ENCODE measurements around the gene RESP18. TPM values are rescaled to one million over a fixed set of nuclear protein-coding genes. Genes with fewer than 3 reads are reported as not detected.

Gene RESP18
- total RNA-seq, result not detected
- long read RNA-seq, result 0 reads

DNA sequence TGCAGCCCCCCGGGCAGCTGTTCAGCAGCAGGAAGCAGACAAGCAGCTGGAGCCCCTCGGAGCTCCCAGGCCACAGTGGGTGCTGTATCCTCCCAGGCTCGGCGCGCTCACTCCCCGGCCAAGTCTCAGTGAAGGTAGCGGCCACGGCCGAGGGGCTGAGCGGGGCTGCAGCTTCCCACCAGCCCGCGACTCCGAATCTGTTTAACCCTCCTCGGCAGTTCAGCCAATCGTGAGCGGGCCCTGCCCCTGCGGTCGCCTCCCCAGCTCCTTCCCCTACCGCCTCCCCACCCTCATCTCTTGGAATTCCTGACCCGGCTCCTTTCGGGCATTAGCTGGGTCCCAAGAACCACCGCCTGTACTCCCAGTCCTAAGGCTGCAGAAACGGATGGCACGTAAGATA, at the start of gene RESP18:
RESP18 (minus strand) TSS at position 203 of the 400 bp plus-strand sequence.
- DNase-seq (no peak), ATAC-seq (no peak)
- intact Hi-C loops (cut with DNase I), result no loop called here

DNA sequence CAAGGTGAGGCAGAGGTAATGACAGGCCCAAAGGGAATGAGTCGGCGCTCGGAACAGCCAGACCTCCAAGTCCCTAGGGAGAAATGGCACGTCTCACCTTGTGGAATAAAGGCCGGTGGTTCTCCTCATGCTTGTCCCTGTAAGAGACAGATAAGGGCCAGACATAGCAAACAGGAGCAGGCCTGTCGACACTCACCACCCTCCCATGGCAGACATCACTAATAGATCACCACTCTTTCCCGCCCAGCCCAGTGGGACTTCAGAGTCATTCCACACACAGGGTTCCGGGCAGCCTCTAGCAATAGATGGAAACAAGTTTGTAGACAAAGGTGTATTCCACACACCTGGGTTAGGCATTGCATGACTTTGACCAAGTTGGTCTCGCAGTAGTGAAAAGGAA, 48.9 kb upstream of the RESP18 start:
- ATAC-seq, result no peak
- intact Hi-C loops (cut with DNase I), result no loop called here
- no peak for DNase-seq

DNA sequence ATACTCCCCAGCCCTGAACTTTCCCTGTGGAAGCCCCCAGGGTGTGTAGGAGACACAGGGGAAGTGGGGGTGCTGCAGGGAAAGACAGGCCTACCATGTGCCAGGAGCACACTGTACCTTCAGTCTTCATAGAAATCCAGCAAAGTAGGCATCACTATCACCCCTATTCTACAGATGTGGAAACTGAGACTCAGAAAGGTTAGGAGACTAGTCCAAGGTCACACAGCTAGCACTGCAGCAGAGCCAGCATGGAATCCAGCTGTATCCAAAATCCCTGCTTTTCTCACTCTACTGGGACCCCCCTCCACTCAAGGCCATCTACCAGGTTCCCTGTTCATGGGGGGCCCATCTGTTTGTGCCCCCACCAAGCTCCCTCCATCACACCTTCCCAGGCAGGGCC, 48.4 kb upstream of the RESP18 start:
- intact Hi-C loops (cut with DNase I), result no loop called here
- DNase-seq (no peak), ATAC-seq (no peak)

- intact Hi-C loops (cut with DNase I), result no loop called here
- ATAC-seq (peak in 1 of 2 donors; percentile 17), DNase-seq (no peak)
Measured at GRCh38 chr2:219378163-219378851, 45.8 kb upstream of the RESP18 start.

- peak; percentile 74 to 76 for ATAC-seq
- peak; percentile 57 for DNase-seq
- intact Hi-C loops (cut with DNase I), result no loop called here
Measured at GRCh38 chr2:219369447-219369861, 36.9 kb upstream of the RESP18 start.

GRCh38 chr2:219368690-219369191, 36.2 kb upstream of the RESP18 start:
- DNase-seq (peak; percentile 35), ATAC-seq (peak; percentile 92 to 96)
- intact Hi-C loops (cut with DNase I), result no loop called here

GRCh38 chr2:219362524-219363164, 30.1 kb upstream of the RESP18 start:
- intact Hi-C loops (cut with DNase I), result no loop called here
- peak; percentile 64 to 93 for ATAC-seq
- peak; percentile 60 for DNase-seq

DNA sequence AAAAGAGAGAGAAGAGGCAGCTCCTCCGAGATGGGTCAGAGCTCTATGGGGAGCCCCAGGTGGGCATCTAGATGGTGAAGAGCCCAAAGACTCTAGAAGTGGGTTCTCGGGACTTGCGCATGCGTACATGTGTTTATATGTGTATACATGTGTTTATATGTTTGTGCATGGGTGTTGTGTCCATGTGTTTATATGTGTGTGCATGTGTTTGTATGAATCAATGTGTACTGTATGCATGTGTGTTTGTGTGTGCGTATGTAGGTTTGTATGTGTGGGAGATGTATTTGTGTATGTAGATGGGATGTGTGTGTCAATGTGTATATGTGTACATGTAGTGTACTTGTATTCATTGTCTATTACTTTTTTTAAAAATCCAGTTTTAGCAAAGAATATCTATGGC, 29.5 kb upstream of the RESP18 start:
- intact Hi-C loops (cut with DNase I), result no loop called here
- no peak for DNase-seq
- no peak for ATAC-seq

DNA sequence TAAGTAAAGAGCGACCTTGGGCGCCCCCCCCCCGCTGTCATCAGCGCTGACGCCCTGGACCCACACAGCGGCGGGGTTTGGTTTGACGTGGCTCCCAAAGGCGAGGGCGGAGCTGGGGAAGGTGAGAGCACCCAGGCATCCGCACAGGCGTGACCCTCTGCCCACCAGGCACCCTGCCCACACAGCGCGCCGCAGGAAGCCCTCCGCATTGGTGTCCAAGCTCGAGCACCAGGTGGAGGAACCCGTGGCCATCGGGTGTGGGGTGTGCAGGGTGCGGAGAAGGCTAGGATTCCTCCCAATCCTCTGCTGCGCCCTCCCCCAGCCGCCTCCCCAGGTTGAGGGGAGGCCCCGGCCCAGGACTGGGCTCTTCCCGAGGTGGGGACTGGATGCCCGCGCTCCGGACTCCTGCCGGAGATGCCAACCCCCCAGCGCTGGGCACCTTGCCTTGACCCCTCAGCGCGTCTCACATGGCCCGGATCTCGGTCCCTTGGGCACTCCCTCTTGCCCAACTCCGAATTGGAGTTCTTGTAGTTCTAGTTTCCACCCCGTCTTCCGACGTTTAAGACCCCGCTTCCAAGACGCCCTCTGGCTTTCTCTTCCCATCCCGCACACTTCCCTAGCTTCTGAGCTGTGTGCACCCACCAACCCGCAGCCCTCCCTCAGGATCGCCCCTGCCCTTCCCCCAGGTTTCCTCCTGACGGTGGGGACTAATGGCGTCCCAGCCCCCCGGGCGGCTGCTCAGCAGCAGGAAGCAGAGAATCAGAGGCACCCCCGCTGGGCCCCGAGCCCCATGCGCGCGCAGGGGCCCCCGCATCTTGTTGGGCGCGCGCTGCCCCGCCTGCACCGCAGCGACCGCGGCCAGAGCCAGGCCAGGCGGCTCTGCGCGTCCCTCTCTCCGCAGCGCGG, 25.9 kb upstream of the RESP18 start:
- intact Hi-C loops (cut with DNase I), result no loop called here
- ATAC-seq, result peak; percentile 25 to 39
- DNase-seq, result no peak

- intact Hi-C loops (cut with DNase I), result no loop called here
- ATAC-seq (peak in 1 of 2 donors; percentile 18), DNase-seq (no peak)
Measured at GRCh38 chr2:219356834-219357233, 24.3 kb upstream of the RESP18 start.

GRCh38 chr2:219354582-219354981, 22.0 kb upstream of the RESP18 start:
- ATAC-seq (no peak), DNase-seq (no peak)
- intact Hi-C loops (cut with DNase I), result no loop called here

- no peak for DNase-seq
- intact Hi-C loops (cut with DNase I), result no loop called here
- ATAC-seq, result no peak
Measured at GRCh38 chr2:219353129-219353528, 20.6 kb upstream of the RESP18 start.

DNA sequence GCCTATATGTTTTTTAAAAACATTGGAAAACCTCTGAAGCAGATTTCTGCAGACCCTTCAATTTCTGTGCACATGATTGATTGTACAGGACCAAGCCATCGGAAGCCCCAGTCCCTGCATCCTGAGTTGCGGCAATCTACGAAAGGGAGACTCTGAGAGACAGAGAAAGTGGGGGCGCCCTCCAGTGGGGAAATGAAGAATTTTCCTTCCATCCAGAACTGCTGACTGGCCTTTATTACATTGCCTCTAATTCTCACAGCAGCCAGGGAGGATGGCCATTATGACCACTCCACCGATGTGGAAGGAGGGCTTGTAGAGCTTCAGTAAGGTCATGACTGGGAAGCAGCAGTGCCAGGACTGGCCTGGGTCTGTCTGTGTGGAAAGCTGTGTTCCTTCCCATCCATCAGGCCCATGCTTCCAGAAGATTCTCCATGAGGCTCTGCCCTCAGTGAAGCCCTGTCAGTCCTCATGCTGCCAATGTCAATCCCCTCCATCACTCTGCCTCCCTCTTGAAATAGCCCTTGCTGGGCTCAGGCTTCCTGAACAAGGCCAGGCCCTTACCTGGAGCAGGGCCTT, 20.0 kb upstream of the RESP18 start:
- ATAC-seq (no peak), DNase-seq (peak; percentile 45)
- intact Hi-C loops (cut with DNase I), result no loop called here

GRCh38 chr2:219350710-219351221, 18.2 kb upstream of the RESP18 start:
- ATAC-seq (no peak), DNase-seq (no peak)
- intact Hi-C loops (cut with DNase I), result no loop called here

DNA sequence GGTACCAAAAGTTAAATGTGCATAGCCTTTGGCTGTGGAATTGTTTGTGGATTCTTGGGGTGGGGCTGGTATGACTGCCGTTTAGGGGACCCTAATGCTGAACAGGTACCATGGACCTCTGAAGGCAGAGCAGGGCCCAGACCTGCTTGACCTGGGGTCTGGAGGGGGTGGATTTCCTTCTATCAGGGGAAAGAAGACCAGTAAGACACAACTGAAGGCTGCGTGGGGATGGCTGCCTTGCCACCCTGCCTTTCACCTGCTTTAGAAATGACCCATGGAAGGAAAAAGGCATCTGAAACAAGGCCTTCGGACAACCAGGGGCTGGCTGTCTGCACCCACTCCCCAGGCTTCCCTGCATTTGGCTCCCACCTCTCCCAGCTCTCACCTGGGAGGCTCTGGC, 17.7 kb upstream of the RESP18 start:
- DNase-seq, result no peak
- intact Hi-C loops (cut with DNase I), result no loop called here
- ATAC-seq, result no peak

- ATAC-seq (peak in 1 of 2 donors; percentile 68), DNase-seq (peak; percentile 71)
- intact Hi-C loops (cut with DNase I), result no loop called here
Measured at GRCh38 chr2:219344751-219345430, 12.3 kb upstream of the RESP18 start.

- ATAC-seq (no peak), DNase-seq (no peak)
- intact Hi-C loops (cut with DNase I), result no loop called here
Measured at GRCh38 chr2:219335373-219335786, 2.8 kb upstream of the RESP18 start.

GRCh38 chr2:219334076-219334475, 1.5 kb upstream of the RESP18 start:
- intact Hi-C loops (cut with DNase I), result no loop called here
- no peak for ATAC-seq

More at GRCh38 chr2:219334076-219334475, 1.5 kb upstream of the RESP18 start:
- DNase-seq, result no peak
